HG02973 (cell line): ENCODE results near the gene PTPN22.

Experiments
- ATAC-seq: cut with Tn5 transposase; IDR thresholded peaks from one replicate; pipeline ENCODE4 v1.9.1; 2021; ENCODE audit warnings: moderate library complexity; ENCODE audit not compliant: unreplicated experiment

Gene PTPN22

DNA sequence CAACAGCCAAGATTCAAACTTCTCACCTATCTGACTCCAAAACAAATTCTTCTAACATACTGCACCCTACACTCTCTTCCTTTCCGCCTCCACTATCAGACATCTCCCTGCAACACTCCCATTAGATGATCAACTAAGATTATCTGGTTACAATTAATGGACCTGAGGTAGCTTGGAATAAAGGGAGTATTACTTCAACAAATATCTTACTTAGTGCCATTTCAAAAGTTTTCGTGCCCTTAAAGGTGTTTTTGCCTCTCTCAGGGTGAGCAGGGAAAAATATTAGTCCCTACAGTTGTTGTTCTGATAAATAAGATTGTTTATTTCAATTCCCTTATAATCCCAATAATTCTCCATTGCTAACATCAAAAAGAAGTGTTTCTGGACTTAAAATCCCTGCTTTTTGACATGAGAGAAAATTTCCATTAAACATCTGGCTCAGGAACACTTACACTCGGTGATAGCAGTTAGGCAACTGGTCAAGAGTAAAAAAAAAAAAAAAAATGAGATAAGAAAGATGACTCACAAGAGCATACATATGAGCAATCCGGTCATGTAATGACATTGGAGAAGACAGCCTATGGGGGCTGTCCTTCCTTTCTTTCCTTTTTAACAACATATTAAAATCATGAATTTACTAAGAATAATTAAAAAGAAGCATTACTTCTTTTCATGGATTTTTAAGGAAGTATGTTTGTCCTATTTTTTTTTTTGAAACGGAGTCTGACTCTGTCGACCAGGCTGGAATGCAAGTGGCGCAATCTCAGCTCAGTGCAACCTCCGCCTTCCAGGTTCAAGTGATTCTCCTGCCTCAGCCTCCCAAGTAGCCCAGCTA is 66.9 kb downstream of the PTPN22 start:
- ATAC-seq, result no peak

DNA sequence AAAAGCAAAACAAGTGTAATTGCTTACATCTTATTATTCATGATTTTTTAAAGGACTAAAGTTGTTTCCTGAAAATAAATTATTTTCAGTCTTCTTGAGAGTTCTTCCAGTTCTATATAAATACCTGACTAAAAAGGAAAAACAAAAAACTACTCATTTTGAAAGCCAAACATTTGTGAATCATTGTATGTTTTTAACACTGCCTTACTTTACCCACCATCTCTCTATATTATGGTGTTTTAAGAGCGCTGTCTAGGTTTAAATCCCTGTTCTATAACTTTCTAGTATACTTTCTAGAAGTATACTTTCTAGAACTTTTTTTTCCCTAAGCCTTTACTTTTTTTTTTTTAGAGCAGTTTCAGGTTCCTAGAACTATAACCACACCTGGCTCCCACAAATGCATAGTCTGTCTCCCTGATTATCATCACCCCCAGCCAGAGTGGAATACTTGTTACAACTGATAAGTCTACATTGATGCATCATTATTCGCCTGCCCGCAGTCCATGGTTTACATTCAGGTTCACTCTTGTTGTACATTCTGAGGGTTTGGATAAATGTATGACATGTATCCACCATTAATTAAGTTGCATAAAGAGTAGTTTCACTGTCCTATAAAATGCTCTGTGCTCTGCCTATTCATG is 69.0 kb downstream of the PTPN22 start:
- ATAC-seq, result no peak

DNA sequence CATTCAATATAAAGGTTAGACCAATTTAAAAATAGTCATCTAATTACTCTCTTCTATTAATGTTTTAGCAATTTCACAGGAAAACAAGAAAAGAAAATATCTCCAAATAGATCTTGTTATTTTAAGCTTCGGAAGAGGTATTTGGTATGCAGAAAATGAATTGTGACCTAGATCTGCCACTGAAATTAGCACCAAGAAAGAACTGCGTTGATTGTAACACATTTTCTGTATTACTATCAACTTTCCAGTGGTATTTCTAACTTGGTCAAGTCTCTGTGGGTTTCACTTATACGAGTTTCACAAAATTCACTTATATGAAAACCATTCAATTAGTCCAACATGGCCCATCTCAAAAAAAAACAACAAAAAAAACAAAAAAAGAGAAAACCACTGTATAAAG is 71.0 kb downstream of the PTPN22 start:
- no peak for ATAC-seq

DNA sequence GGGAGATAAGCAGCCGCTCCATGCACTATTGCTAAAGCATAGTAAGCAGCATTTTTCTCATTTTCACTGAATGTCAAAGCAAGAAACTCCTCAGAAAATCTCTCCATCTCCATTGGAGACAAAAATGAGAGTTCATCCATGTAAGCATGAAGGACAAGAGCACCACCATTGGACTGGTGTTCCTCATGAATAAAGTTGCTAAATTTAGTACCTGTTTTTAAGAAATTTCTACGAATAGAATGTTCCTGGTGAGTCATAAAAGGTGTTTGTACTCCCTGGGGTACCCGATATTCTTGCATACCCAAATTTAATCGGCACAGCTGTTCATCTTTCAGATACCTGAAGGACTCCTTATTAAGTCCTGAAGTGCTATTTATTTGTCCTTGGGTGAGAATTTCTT is 74.0 kb downstream of the PTPN22 start:
- no peak for ATAC-seq

GRCh38 chr1:113793878-113794834 is 77.4 kb downstream of the PTPN22 start:
- no peak for ATAC-seq

DNA sequence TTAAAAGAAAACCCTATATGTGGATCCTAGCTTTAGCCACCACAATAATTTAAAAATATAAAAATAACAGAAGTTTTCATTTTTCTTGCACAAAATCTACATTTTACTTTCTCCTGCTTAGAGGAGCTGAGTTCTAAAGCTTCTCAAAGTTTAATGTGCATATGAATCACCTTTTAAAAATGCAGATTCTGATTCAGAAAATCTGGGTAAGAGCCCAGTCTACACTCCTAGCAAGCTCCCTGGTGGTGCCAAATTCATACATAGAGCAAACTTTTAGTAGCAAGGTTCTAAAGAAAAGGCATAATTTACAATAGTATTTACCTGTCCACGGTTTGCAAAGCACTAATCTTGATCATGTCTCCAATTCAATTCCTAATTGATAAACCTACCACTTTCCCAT is 78.5 kb downstream of the PTPN22 start:
- no peak for ATAC-seq

DNA sequence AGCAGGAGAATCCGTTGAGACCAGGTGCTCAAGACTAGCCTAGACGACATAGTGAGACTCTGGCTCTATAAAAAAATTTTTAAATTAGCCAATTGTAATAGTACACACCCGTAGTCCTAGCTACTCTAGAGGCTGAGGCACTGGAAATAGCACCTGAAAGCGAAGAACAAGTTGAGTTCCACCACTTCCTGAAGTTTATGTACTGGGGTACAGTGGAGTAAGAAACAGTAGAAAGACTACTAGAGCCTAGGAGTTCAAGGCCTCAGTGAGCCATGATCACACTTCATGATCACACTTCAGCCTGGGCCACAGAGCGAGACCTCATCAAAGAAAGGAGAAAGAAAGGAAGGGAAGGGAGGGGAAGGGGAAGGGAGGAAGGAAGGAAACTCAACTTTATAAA is 79.0 kb downstream of the PTPN22 start:
- no peak for ATAC-seq

GRCh38 chr1:113788802-113789201 is 82.7 kb downstream of the PTPN22 start:
- no peak for ATAC-seq

- ATAC-seq, result no peak
Observed at GRCh38 chr1:113787663-113788062, 83.8 kb downstream of the PTPN22 start.

GRCh38 chr1:113786069-113786468 is 85.4 kb downstream of the PTPN22 start:
- no peak for ATAC-seq

DNA sequence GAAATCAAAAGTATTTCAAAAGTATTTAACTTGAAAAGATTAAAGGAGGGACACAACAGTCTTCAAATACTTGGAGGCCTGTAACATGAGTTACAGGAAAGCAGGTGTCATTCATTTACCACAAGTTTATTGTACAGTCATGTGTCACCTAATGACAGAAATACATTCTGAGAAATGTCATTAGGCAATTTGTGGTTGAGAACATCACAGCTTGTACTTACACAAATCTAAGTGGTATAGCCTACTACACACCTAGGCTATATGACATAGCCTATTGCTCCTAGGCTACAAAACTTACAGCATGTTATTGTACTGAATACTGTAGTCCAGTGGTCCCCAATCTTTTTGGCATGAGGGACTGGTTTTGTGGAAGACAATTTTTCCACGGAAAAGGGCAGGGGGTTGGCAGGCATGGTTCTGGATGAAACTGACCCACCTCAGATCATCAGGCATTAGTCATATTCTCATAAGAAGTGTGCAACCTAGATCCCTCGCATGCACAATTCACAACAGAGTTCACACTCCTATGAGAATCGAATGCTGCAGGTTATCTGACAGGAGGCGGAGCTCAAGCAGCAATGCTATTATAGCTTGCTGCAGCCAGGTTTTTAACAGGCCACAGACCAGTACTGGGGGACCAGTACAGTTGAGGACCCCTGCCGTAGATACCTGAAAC is 87.3 kb downstream of the PTPN22 start:
- peak; percentile 73 for ATAC-seq

DNA sequence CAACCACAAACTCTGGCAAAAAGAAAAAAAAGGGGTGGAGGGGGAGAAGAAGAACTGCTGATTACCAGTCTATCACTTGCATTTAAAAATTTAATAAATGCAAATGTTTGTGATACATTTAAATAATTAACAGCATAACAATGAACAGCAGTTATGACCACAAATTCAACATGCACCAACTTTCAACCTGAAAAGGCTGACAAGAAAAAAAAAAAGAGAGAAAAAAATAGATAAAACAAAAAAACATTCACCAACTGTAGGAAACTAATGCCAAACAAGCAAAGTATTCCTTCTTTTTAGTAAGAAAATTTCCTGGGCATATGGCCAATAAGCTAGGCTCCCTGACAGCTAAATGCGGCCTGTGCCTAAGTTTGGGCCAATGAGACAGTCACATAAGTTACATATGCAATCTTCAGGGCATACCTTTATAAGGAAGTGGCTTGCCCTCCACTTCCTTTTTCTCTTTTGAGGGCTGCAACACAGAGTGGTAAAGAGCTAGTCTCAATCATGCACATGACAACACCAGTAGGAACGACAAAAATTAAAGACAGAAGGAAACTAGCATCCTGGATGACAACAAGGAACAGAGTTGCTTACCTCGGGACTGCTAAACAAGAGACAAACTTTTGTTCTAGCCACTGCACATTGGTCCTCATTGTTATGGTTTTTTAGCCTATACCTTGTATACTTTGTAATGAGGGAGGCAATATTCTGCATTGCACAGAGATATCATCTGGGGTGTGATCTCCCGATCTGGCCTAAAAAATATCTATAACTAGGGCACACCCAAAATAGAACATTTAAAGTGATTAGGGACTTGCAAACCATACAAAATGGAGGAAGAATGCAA is 88.0 kb downstream of the PTPN22 start:
- ATAC-seq, result peak; percentile 68

DNA sequence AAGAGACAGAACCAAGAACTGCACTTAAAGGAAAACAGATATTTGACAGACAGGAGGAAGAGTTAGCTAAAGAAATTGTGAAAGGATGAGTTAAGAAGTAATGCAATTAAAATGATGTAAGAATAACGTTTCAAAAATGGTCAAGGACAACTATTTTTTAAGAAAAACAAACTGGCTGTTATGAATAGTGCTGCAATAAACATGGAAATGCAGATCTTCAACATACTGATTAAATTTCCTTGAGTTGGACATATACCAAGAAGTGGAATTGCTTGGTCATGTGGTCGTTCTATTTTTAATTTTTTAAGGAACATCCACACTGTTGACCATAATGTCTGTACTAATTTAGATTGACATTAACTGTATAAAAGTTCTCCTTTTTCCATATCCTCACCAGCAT is 89.1 kb downstream of the PTPN22 start:
- ATAC-seq, result no peak

- ATAC-seq, result no peak
Observed at GRCh38 chr1:113780374-113781146, 91.0 kb downstream of the PTPN22 start.

DNA sequence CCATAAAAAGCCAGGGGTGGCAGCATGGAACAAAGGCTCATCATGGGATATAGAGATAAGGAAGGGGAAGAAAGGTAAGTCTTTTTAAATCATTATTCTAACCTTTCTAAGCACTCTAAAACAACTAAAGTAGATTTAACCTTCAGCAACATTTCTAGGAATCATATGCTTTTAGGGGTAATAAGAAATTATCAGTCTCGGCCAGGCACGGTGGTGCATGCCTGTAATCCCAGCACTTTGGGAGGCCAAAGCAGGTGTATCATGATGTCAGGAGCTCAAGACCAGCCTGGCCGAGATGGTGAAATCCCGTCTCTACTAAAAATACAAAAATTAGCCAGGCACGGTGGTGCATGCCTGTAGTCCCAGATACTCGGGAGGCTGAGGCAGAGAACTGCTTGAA is 92.0 kb downstream of the PTPN22 start:
- no peak for ATAC-seq

DNA sequence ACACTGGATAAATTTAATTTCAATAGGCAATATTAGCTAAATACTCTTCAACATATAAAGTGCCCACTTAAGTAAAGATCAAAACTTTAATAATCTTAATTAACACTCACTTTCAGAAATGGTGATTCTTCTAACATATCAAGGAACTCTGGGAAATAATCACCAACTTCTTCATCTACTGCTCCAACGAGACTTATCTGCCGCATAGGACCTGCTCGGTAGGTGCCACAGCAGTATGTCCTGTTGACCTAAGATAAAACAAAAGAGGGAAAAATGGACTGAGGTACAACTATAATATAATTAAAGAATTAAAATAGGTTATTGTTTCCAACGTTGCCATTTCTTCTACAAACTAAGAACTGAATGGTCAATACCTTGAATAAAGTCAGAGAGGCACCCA is 94.0 kb downstream of the PTPN22 start:
- no peak for ATAC-seq

DNA sequence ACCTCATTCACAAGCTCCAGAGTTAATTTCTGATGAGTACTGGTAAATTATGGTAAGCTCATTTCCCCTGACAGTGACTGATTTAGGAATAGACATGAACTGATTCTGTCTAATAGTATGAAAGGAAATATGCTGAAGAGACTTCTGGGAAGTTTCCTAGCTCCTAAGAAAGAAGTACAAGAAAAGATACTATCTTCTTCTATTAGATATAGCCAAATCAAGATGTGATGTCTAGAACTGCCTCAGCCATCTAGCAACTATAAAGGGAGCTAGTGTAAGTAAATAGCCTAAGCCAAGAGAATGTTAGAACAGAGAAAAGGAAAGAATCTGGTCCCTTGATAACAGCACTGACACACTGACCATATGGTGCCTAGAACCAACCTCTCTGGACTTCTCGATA is 101.5 kb downstream of the PTPN22 start:
- no peak for ATAC-seq

DNA sequence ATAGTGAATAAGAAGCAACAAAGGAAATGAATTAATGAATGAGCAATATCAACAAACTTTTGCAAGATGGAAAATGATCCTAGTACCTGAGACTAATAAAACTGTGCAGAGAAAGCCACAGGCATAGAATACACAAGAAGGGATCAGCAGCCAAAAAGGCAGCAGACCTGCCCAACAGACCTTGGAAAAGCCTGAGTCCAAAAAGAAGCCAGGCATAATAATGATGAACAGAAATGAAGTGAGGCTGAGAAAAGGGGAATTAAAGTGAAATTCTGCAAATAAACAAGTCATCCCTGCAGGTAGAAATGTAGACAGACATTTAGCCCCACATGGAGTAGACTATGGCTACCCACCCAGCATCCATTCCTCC is 101.9 kb downstream of the PTPN22 start:
- ATAC-seq, result no peak

GRCh38 chr1:113768916-113769600 is 102.5 kb downstream of the PTPN22 start:
- ATAC-seq, result no peak
